HG03457 (cell line): ENCODE measurements around the gene SLF2.

Experiments used
- ATAC-seq: cut with Tn5 transposase; IDR thresholded peaks from one replicate; pipeline ENCODE4 v1.9.1; 2021; ENCODE audit warnings: moderate number of reproducible peaks; ENCODE audit not compliant: unreplicated experiment

SLF2 gene

GRCh38 chr10:101012525-101013364 lies 100.0 kb downstream of the SLF2 start:
- peak; percentile 59 for ATAC-seq

GRCh38 chr10:101013365-101013825 lies 100.6 kb downstream of the SLF2 start:
- no peak for ATAC-seq

- no peak for ATAC-seq
Measured at GRCh38 chr10:101014230-101014884, 101.6 kb downstream of the SLF2 start.
